Panc1 (cell line): Measurements from ENCODE around the gene NDST1. TPM values are rescaled to one million over a fixed set of nuclear protein-coding genes. Genes with fewer than 3 reads are reported as not detected.
"Not testable (repeated sequence)": the region's sequence is repeated elsewhere in the genome, so short reads cannot be mapped to it uniquely, and the experiment has no call there.

Experiments used
- ATAC-seq: fragments of 200-7000 bp; cut with Tn5 transposase; 2 replicates; pipeline ENCODE4 v1.9.1; 2020; ENCODE audit warnings: mild to moderate bottlenecking, moderate library complexity
- BruUV-seq: library from RNA; stranded (reverse); fragments of 400-500 nt; replicated peaks from 2 replicates; lab custom pipeline; 2021; lab: Mats Ljungman, UMichigan
- CTCF ChIA-PET: fragments of 300-600 bp; sonication (Branson Sonifier 250); formaldehyde crosslinking; loops from one replicate; lab custom pipeline; 2022; ENCODE audit warnings: antibody characterized with exemption; lab: Charles Lee
- POLR2A ChIA-PET: fragments of 300-600 bp; sonication (Branson Sonifier 250); formaldehyde crosslinking; loops from one replicate; lab custom pipeline; 2022; ENCODE audit warnings: antibody characterized with exemption; lab: Charles Lee
- DNase-seq: peaks from one replicate; pipeline ENCODE4 v3.0.0-alpha.2; 2010; ENCODE audit warnings: low read depth, low spot score
- H3K27ac ChIP-seq: 2 replicates; pipeline ENCODE4 v1.5.1; 2011; ENCODE audit warnings: mild to moderate bottlenecking, low read length, inconsistent platforms
- H3K27me3 ChIP-seq: fragments of 200-500 bp; sonication (Bioruptor generic); 2 replicates; pipeline ENCODE4 v1.6.0; 2014; ENCODE audit warnings: low read length, inconsistent platforms; ENCODE audit not compliant: control insufficient read depth, insufficient read depth
- H3K36me3 ChIP-seq: fragments of 200-500 bp; sonication (Bioruptor generic); 2 replicates; pipeline ENCODE4 v1.5.1; 2014; ENCODE audit warnings: inconsistent platforms, mild to moderate bottlenecking, low read length, moderate library complexity; ENCODE audit not compliant: control insufficient read depth, insufficient read depth
- H3K4me1 ChIP-seq: 2 replicates; pipeline ENCODE4 v1.5.1; 2011; ENCODE audit warnings: inconsistent platforms, mild to moderate bottlenecking, low read length, moderate library complexity; ENCODE audit not compliant: control insufficient read depth, insufficient read depth
- H3K4me3 ChIP-seq, 2 experiments: 2 replicates each; pipeline ENCODE4 v1.5.1; 2011 to 2012; ENCODE audit warnings: low read depth in 2 of 2, low read length in 2 of 2, mild to moderate bottlenecking in 2 of 2, inconsistent platforms in 1 of 2, moderate library complexity in 1 of 2
- H3K9me3 ChIP-seq: fragments of 200-500 bp; sonication (Bioruptor generic); 2 replicates; pipeline ENCODE4 v1.5.1; 2014; ENCODE audit warnings: low read depth, mild to moderate bottlenecking, inconsistent platforms, low read length, moderate library complexity; ENCODE audit not compliant: control insufficient read depth, insufficient read depth
- POLR2AphosphoS5 ChIP-seq: IDR thresholded peaks from 2 replicates; pipeline ENCODE4 v1.6.1; 2012; ENCODE audit warnings: mild to moderate bottlenecking, low read depth, low read length, moderate library complexity
- REST ChIP-seq, 2 experiments: IDR thresholded peaks; 2 replicates each; pipeline ENCODE4 v1.6.1; 2011 to 2012; ENCODE audit warnings: low read depth in 2 of 2, control low read depth in 1 of 2, low read length in 1 of 2, mild to moderate bottlenecking in 1 of 2, moderate library complexity in 1 of 2; ENCODE audit not compliant: insufficient read depth in 1 of 2
- SIN3A ChIP-seq: IDR thresholded peaks from 2 replicates; pipeline ENCODE4 v1.6.1; 2012; ENCODE audit warnings: low read depth, mild to moderate bottlenecking, low read length, moderate library complexity, borderline replicate concordance; ENCODE audit not compliant: insufficient read depth
- TCF7L2 ChIP-seq: IDR thresholded peaks from 2 replicates; pipeline ENCODE4 v1.6.1; 2011; ENCODE audit warnings: mild to moderate bottlenecking, low read depth, low read length, inconsistent platforms
- in situ Hi-C: cut with HindIII; loops from 2 replicates; pipeline ENCODE4 v1.10.0; 2016; ENCODE audit warnings: low sequenced_read_pairs, low pct_unique_long_range_greater_than_20kb
- intact Hi-C: fragments of 100-400 bp; cut with micrococcal nuclease; formaldehyde crosslinking; loops from one replicate; pipeline ENCODE4 v1.10.0; 2022; ENCODE audit not compliant: unreplicated experiment
- total RNA-seq: library from RNA; stranded (reverse); gene quantifications from one replicate; pipeline ENCODE4 v1.2.1, GENCODE V29; 2021; ENCODE audit not compliant: unreplicated experiment
- TF ChIP-seq, protein P1 (sequence below): fragments of 450-650 bp; IDR thresholded peaks from 2 replicates; pipeline ENCODE4 v1.5.1; 2017; ENCODE audit warnings: mild to moderate bottlenecking

NDST1 gene
- total RNA-seq, 1 experiment from 2014 or later, result 142 TPM

- intact Hi-C loops (no loop called here), in situ Hi-C loops (no loop called here)
- no peaks in the 10 kb centered on the region for H3K36me3 ChIP-seq
- DNase-seq, result no peak
- no peak overlapping the region for H3K4me3 ChIP-seq
- peak; percentile 81 for ATAC-seq
- CTCF ChIA-PET, result interaction anchor here (0.5 kb wide), 1 partner anchor 11 kb away, joined by 3 read pairs; no protein-coding TSS in a partner anchor
- no peaks in the 10 kb centered on the region for H3K27me3 ChIP-seq
- TF ChIP-seq SIN3A, result no peak
- TF ChIP-seq POLR2AphosphoS5, result no peak
- TF ChIP-seq REST (IDR thresholded peaks at IDR 0.05; ENCODE audit: insufficient read depth in 1 of 2, low read depth in 2 of 2, low read length in 1 of 2), result no peak
- TF ChIP-seq, protein P1, sequence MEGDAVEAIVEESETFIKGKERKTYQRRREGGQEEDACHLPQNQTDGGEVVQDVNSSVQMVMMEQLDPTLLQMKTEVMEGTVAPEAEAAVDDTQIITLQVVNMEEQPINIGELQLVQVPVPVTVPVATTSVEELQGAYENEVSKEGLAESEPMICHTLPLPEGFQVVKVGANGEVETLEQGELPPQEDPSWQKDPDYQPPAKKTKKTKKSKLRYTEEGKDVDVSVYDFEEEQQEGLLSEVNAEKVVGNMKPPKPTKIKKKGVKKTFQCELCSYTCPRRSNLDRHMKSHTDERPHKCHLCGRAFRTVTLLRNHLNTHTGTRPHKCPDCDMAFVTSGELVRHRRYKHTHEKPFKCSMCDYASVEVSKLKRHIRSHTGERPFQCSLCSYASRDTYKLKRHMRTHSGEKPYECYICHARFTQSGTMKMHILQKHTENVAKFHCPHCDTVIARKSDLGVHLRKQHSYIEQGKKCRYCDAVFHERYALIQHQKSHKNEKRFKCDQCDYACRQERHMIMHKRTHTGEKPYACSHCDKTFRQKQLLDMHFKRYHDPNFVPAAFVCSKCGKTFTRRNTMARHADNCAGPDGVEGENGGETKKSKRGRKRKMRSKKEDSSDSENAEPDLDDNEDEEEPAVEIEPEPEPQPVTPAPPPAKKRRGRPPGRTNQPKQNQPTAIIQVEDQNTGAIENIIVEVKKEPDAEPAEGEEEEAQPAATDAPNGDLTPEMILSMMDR, result no peak
- no peak for TF ChIP-seq TCF7L2
- POLR2A ChIA-PET, result interaction anchor here (1.0 kb wide), 1 partner anchor 24 kb away, joined by 3 read pairs; no protein-coding TSS in a partner anchor
- no TSS peak for BruUV-seq
- H3K9me3 ChIP-seq, result no peaks in the 10 kb centered on the region
- peaks cover 39% of the 10 kb centered on the region for H3K4me1 ChIP-seq
- peak overlapping the region; percentile 88 for H3K27ac ChIP-seq
Measured at GRCh38 chr5:150473673-150474358, 34.1 kb upstream of the NDST1 start.

DNA sequence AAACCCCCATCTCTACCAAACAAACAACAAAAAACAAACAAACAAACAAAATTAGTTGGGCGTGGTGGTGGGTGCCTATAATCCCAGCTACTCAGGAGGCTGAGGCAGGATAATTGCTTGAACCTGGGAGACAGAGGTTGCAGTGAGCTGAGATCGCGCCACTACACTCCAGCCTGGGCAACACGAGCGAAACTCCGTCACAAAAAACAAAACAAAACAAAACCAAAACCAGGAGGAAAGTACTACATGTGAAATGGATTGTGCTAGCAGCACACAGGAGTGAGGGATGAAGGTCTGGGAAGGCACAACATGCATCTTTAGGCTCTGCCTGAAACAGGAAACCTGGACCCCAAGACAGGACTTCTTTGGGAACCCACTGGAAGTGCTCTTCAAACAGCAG is 31.4 kb upstream of the NDST1 start:
- H3K27me3 ChIP-seq, H3K9me3 ChIP-seq, H3K36me3 ChIP-seq, BruUV-seq, DNase-seq, intact Hi-C loops, in situ Hi-C loops, POLR2A ChIA-PET, ATAC-seq, H3K4me3 ChIP-seq: not testable (repeated sequence)
- Histone ChIP-seq H3K27ac (peak overlapping the region; percentile 62; the same call in 1 of the 2 replicates), H3K4me1 (peaks cover 30% of the 10 kb centered on the region)
- CTCF ChIA-PET, result interaction anchor here (0.7 kb wide), 1 partner anchor 27 kb away, joined by 9 read pairs; the partner anchor contains the start of gene RPS14

GRCh38 chr5:150479416-150479815 is 28.5 kb upstream of the NDST1 start:
- no peak for DNase-seq
- peaks cover 10% of the 10 kb centered on the region for H3K4me1 ChIP-seq
- no peak; the same call in 1 of the 2 replicates for ATAC-seq
- POLR2A ChIA-PET, result no interaction called here
- BruUV-seq, result no TSS peak
- peak overlapping the region; percentile 49 for H3K27ac ChIP-seq
- intact Hi-C loops (no loop called here), in situ Hi-C loops (no loop called here)
- no peak overlapping the region for H3K4me3 ChIP-seq
- no peaks in the 10 kb centered on the region for H3K36me3 ChIP-seq
- no peaks in the 10 kb centered on the region for H3K9me3 ChIP-seq
- CTCF ChIA-PET, result no interaction called here
- no peak for TF ChIP-seq SIN3A
- no peaks in the 10 kb centered on the region for H3K27me3 ChIP-seq
